Measurements from ENCODE around the gene SGPL1.

Gene SGPL1

DNA sequence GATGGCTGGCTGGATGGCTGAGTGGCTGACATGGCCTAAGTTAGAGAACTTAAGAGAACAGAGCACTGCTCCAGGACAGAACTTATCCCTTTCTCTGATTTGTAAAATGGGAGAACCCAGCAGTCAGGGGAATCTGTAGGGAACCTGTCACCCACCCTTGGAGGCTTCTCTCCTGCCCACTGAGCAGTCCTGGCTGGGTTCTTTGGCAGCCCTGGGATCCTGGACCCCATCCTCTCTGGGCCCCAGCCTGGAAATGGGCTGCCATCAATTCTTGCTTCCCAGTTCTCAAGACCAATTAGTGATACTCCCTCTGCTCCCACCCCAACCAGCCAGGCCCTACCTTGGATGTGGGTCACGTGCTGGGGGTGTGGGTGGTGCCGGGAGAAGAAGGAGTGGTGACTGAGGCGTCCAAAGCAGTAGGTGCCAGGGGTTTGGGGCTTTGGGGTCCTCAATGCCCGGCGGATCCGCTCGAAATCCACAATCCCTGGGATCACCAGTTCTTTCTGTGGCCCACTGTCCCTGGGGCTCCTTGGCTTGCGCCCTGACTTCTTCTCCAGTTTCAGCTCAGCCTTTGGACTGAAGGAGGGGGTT, 34.2 kb upstream of the SGPL1 start:
- DNase-seq, result no peak

DNA sequence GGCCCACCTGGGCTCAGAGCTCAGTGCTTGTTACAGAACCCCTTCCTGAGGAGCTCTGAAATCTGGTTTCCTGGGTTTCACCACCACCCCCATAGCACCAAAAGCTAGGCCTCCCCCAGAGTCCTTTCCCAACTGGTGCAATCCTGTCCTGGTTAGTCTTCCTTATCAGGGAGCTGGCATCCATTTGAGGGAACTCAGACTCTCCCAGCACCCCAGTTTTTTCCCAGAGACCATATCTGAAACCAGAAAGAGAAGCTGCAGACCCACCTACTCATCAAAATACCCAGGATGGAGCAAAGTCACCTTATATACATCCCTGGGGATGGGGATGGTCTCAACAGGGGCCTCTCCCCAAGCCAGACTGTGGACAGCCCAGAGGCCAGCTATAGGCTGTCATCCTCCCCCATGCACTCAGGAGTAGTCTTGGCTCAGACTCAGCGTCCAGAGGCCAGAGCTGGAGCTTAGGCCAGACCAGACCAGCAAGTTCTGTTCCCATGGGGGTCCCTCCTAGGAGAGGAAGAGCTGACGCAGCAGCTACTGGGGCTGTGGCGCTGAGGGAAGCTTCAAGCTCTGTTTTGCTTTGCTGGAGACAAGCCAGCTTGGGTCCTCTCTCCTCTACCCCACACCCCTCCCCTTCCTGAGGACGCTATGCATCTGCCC, 33.5 kb upstream of the SGPL1 start:
- DNase-seq, result no peak

DNA sequence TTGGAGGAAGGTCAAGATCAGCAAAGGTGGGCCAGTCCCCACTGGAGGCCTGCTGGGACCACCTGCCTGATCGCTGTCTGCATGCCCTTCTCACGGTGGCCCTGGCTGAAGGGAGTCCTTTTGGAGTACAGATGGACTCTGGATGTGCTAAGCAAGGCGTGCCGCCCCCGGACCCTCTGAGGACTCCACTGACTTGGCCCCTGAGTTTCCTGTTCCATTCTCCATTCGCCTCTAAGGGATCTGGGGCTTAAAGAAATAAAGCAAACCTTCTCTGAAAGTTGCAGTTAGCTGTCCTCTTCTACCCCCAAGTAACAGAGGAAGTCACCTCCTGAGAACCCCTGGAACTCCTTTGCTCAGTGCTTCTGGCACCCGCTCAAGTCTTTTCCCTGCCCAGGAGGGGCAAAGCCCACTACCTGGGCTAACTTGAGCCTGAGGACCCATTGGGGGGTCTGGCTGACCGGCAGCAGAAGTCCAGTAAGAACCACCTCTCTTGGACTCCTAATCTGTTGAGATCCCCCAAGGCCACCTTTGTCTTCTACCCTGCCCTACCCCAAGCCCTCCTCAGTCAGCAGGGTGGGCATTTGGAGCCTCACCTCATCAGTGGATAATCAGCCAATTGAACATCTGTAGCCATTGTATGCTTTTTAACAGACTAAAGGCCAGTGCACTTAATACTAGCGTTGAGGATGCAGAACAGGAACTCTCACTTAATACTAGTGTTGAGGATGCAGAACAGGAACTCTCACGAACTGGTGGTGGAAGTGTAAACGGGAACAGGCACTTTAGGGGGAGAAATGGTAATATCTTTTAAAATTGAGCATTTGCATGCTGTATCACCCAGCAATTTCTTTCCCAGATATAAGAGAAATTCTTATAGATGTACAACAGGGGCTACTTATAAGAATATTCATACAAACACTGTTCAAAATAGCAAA, 32.7 kb upstream of the SGPL1 start:
- DNase-seq, result no peak

DNA sequence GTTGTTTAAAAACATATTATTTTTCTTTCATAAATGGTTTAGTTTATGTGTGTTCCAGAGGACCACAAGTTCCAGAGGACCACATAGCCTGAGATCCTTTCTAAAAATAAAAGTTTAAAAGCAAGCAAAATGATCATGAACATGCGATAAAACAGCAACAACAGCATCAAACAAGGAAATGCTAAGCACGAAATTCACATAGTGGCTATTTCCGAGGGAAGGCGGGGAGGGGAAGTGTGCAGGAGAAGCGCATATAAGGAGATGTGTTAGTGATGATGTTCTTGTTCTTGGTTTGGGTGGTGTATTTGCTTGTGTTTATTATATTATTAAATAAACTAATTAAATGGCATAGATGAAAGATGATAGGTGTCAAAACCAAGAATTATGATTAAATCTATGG, 31.7 kb upstream of the SGPL1 start:
- DNase-seq, result no peak

DNA sequence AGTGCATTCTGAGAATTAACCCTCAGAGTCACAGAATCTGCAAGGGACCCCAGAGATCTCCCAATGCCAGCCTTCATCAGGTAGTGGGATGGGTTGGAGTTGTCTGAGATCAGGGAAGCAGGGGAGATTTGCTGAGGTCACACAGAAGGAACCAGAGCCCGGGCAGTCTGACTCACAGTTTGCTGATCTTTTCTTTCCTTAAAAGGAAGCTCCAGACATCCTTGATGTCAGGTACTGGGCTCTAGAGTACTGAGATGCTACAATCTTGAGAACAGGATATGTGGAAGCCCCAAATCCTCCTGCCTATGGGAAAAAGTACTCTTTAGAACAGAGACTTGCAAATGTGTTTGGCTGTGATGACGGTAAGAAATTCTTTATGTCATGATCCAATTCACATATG, 31.3 kb upstream of the SGPL1 start:
- no peak for DNase-seq

DNA sequence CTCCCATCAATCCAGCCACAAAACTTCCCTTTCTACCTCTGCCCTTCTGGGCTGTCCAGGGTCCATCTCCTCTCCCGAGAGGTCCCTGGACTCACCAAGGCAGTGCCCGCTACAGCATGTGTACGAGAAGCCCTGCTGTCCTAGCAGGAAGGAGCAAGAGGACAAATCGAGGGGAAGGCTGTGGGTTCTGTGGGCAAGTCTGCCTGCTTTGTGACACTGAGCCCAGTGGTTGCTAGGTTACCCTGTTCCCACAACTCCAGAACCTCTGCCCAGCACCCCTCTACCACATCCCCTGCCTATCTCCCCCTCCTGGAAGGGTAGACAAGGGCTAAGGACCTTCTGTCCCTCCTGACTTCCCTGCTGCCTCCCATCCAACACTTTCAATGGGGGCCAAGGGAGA, 30.6 kb upstream of the SGPL1 start, which contains the start of gene TBATA:
TBATA (minus strand) TSS at position 188 of the 400 bp plus-strand sequence. CDS start 1,998 bp downstream, outside the sequence.
- DNase-seq, result no peak

DNA sequence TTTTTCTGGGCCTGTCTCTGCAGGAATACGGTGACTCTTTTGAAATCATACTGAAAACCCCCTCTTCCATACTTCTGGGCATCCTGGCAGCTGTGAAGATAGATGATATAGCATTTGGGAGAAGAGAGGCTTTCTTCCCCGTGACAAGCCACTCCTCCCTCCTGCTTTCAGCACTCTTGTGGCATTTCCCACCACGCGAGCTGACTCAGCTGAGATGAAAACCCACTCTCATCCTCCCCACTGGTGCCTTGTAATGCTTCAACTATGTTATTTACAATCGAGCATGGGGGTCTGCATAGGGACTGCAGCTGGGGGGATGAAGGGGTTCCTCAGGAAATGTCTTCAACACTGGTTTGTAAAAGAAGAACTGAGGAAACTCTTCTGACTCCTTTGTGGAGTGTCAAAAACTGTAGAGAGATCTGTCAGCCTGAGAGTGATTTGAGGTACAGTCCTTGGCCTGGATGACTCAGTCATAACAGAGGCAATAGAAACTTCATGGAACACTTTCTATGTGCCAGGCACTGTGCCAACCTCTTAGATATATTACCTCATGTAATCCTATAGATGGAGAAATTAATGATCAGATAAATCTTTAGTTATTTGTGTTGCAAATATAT, 28.8 kb upstream of the SGPL1 start:
- no peak for DNase-seq

DNA sequence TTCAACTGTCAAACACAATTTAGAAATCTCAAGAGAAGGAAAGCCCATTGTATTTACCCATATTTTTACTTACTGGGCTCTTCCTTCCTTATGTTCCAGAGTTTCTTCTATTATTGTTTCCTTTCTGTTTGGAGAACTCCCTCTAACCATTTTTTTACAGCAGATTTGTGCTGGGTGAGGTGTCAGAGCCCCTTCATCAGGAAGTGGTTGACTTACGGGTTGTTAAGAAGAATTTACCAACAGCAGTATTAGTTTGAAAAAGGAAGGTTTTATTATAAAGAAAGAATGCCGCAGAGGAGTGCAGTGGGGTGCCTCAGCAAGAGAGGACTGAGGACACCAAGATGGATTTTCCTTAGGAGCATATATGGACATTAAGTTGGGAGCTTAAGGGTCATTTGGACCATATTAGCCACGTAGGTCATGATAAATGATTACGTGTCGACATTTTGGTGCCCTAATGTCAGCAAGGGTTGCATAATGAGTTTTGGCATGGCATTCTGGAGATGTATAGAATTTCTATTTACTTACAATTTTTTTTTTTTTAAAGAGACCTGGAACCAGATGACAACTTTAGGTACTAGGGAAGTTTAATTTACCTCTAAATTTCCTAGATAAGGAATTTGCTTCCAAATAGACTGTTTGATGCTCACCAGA, 24.2 kb upstream of the SGPL1 start:
- DNase-seq, result no peak

DNA sequence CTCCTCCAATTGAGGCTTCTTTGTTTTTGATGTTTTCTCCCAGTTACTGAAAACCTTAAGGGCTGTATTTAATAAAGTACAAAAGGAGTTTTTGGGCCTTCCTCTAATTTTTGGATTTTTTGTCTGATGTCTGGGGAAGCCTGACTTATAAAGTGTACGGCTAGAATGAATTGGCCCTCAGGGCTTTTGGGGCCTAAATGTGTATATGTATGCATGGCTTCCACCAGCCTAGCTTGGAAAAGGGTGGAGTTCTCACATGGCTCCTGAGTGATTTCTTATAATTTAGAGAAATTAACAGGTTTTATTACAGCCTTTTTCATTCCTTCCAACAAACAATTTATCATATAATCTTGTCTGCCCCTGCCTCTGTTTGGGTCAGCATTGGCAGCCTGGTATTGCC, 20.1 kb upstream of the SGPL1 start:
- DNase-seq, result no peak

DNA sequence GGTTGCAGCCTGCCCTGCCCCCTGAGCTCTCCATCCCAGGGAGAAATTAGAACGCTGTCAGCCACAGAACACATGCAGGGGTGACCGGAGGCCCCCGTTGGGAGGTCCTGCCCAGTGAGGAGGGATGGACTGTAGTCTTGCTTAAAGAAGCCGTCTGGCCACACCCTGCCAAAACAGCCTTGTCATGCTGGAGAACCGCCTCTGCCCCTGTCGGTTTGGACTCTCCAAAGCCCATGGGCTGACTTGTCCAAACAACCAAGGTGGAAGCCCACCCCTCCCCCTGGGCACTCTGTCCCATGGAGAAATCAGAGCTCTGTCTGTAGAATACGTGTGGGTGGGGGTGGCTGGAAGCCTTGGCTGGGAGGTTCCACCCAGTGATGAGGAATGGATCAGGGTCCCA, 17.9 kb upstream of the SGPL1 start:
- no peak for DNase-seq

DNA sequence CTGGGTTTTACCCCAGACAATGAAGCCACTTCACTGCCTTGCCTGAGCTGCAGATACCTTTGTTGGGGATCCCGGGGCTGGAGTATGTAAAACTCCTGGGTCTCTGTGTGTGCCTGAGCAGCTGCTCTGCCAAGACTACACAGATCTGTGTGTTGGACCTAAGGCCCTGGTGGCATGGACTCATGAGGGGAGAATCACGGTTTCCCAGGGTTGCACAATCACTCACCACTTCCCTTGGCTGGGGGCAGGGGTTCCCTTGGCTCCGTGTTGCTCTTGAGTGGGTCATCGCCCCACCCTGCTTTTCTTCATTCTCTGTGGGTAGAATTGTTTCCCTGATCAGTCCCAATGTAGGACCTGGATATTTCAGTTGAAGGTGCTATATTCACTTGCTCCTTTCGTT, 16.6 kb upstream of the SGPL1 start:
- DNase-seq, result no peak

DNA sequence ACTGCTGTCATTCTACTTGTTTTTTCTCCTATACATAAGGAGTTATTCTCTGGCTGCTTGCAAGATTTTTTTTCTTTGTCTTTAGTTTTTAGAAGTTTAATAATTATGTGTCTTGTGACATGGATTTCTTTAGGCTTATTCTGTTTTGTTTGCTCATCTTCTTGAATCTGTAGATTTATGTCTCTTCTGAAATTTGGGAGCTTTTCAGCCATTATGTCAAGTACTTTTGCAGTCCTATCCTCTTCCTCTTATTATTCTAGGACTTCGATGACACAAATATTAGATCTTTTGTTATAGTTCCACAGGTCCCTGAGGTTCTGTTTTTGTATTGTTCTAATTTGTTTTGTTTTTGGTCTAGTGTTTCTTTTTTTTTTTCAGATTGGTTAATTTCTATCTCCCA, 13.9 kb upstream of the SGPL1 start:
- DNase-seq, result no peak

DNA sequence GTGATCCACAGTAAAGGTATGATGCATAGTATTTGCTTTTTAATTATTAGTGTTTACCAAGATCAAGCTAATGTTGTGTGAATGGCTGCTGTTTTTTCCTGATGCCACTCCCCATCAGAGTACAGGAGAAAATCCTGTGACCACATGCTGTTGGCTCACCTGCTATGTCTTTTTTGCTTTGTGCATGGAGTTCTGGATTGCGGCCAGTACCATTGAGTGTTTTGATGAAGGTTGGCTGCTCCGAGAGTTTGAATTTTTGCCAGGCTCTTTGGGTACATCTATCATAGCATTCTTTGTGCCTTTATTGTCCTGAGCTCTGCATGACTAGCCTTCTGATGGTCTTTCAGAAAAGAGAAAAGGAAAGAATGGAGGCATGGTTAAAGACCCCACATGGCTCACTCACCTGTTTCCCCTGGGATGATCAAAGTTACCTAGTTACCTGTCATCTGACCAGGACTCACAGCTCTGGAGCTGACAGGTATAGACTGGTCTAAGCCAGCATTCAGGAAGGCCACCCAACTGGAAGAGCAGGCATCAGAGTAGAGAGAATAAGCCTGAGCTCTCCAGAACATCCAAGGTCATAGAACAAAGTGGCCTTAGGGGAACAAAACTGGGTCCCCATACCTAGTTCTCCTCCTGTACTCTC, 11.8 kb upstream of the SGPL1 start:
- DNase-seq, result no peak

DNA sequence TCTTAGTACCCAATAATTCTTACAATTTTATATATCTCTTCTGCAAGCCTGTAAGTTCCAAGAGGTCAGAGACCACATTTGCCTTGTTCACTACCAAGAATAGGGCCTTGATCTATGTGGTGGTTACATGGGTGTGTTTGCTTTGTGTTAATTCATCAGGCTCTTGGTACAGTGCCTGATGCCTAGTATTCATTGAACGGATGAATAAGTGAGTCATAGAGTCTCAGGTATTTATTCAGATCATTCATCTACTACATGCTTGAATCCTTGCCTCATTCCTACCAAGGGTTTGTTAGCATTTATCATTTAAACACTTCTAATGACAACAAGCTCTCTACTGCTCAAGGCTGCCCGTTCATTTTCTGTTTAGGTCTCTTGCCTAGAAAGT, 11.3 kb upstream of the SGPL1 start:
- no peak for DNase-seq

DNA sequence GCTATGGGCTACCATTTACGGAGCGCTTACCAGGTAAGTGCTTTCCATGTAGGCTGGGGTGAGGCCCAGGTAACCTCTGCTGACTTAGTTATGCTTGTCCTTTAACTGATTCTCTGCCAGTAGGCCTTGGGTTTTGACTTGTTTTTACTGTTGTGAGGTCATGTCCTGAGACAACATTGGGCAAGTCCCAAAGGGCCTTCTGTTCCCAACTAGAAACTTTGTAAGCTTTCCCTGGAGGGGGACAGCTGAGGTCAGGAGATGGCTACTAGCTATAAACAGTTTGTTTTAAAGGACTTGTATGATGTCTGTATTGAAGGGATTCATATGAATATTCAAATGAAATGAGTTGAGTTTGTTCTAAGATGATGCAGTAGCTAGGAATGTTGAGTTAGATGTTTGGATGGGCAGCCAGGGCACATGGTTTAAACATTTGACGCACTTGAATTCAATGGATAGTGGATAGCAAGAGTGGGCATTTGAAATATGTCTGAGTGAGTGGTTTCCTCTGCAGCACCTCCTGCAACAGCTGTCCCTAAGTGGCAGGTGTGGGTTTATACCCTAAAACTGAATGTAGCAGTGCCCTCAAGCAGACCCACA, 10.0 kb upstream of the SGPL1 start:
- DNase-seq, result no peak

DNA sequence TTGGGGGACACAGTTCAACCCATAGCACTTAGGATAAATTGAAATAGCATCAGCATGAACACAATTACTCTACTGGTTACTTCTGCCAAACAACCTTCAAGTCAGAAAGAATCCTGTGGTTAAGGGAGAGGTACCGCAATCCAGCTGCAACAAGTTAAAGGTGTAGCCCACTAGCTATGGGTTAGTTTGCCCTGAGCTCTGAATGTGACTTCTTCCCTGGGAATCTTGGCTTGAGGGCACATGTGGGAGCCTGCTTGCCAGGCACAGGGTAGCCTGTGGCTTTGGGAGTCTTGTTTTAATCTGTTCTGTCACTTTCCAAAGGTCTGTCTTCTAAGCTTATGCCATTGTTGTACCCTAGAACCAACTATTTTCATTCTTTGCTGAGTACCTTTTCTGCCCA, 8.9 kb upstream of the SGPL1 start:
- DNase-seq, result no peak

DNA sequence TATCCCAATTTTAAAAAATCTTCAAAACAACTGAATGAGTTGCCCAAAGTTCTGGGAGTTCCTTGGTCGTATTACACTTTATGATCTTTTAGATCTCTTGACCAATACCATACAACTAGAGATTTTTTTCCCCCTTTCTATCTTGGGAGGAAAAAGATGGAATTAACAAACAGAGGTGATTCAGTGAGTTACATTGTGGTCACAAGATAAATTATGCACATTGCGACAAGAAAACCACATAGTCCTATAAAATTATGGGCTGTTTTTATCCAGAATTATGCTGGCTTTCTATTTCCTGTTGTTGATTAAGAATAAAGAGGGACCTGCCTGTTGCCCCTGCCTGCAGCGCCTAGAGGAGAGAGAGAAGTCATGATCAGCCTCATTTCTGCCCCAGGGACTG, 8.2 kb upstream of the SGPL1 start:
- DNase-seq, result no peak

DNA sequence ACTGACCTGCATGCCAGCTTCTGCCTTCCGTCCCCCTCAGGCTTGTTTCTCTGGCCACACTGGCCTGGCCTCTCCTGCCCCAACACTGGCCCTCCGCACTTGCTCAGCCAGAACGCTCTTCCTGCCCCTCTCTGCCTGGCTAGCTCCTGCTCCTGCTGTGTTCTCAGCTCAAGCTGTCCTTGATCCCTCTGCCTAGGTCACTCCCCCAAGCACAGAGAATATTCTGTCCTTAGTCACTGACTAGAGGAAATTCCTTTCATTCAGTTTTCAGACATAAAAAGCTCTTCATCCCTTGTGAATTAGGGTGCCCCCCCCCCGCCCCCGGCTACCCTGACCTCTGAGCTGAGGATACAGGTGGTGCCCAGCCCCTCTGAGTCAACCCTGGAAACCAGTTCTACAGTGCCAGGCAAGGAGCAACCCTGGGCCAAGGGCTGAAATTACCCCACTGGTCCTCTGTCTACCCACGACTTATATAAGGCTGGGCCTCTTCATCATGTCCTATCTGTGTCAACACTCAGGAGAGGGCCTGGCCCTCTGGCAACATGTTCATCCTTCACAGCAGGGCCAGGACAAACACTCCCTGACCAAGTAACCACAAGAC, 6.6 kb upstream of the SGPL1 start:
- DNase-seq, result no peak

DNA sequence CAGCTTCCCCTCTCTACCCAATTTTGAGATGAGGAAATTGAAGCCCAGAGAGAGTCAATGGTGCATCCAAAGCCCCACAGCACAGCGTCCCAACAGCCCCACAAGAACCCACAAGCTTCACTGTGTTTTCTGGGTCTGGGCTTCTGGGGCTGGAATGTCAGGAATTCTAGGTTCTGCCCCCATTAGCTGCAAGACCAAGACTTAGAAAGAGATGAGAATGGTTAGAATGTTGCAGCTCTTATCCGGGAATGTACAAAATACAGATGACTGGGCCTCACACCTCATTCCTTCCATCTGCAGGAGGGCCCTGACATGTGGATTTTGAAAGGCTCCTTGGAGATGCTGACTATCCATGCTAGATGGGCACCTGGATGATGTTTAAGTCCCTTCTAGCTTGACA, 6.0 kb upstream of the SGPL1 start:
- DNase-seq, result no peak

DNA sequence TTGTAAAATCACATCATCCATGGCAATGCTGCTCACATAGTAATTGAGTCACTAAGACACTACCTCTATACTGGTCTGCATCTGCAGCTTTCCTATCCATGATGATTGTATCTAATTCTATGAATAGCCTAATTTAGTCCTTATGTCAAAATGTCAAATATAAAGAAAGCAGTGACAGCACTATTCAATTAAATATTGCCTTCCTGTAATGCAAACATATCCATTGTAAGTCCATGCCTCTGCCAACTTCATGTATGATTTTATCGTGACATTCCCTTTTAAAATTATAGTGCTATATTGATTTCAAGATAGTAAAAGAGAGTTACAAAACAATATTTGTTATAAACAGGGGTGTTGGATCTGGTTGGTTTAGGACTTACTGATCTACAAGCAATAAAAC, 4.8 kb upstream of the SGPL1 start:
- no peak for DNase-seq

DNA sequence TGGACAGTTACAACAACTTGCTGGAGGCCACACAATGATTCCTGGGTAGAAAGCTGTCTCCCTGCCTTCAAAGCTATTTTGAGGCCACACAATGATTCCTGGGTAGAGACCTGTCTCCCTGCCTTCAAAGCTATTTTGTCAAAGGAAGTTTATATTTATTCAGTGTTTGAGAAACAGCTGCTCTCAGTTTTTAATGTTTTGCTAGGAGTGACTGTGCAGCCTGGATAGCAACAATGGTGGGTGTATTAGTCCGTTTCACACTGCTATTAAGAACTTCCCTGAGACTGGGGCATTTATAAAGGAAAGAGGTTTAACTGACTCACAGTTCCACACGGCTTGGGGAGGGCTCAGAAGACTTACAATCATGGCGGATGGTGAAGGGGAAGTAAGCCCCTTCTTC, 3.9 kb upstream of the SGPL1 start:
- no peak for DNase-seq

DNA sequence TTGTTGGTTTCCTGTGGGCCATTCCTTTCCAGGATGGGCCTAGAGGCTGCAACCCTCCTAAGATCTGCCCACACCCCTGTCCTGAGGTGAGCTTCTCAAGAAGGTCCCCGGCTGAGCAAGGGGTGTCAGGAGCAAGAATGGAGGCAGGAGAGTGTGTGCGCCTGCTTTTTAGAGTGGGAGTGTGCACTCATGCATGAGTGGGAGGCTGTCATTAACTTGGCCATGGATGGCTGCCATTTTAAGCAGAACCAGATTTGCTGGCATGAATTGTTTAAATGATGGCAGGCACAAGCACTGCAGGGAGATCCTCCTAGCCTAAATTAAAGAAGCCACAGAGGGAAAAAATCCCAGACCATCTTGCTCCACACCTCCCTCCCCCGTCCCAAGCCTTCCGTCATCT, 2.9 kb upstream of the SGPL1 start:
- no peak for DNase-seq
